Fibroblast of skin of back (primary cell): Measurements from ENCODE around the gene ICAM1.

Experiments used
- DNase-seq: peaks from one replicate; pipeline ENCODE4 v3.0.0-alpha.2; 2013

ICAM1 gene

GRCh38 chr19:10293637-10294367 lies 22.9 kb downstream of the ICAM1 start:
- no peak for DNase-seq

- DNase-seq = no peak
Observed at GRCh38 chr19:10294368-10294697, 23.4 kb downstream of the ICAM1 start.

- DNase-seq = no peak
Observed at GRCh38 chr19:10295305-10295846, 24.5 kb downstream of the ICAM1 start.

- no peak for DNase-seq
Observed at GRCh38 chr19:10295847-10296591, 25.1 kb downstream of the ICAM1 start.

- DNase-seq = no peak
Observed at GRCh38 chr19:10299545-10300458, 28.9 kb downstream of the ICAM1 start.

GRCh38 chr19:10305139-10305806 lies 34.4 kb downstream of the ICAM1 start:
- DNase-seq = peak; percentile 52

- DNase-seq = no peak
Observed at GRCh38 chr19:10306327-10306726, 35.4 kb downstream of the ICAM1 start.

- no peak for DNase-seq
Observed at GRCh38 chr19:10309423-10309822, 38.5 kb downstream of the ICAM1 start, which contains the start of gene ZGLP1. TSS of gene ZGLP1 (minus strand) at chr19:10309815.

GRCh38 chr19:10315335-10316214 lies 44.7 kb downstream of the ICAM1 start, which contains the start of gene FDX2:
TSS of gene FDX2 (minus strand) at chr19:10316015. CDS start at chr19:10315996, 19 bp downstream.
- DNase-seq = peak; percentile 73

- no peak for DNase-seq
Observed at GRCh38 chr19:10316229-10317044, 45.5 kb downstream of the ICAM1 start.

GRCh38 chr19:10317045-10317856 lies 46.3 kb downstream of the ICAM1 start:
- DNase-seq = no peak

- DNase-seq = no peak
Observed at GRCh38 chr19:10317857-10318462, 47.0 kb downstream of the ICAM1 start.

- DNase-seq = no peak
Observed at GRCh38 chr19:10318807-10319682, 48.1 kb downstream of the ICAM1 start.

GRCh38 chr19:10320602-10321416 lies 49.9 kb downstream of the ICAM1 start:
- no peak for DNase-seq

- no peak for DNase-seq
Observed at GRCh38 chr19:10321417-10321797, 50.5 kb downstream of the ICAM1 start.
